SJSA1 (cell line): ENCODE results near the gene RASGRF2. TPM values are rescaled to one million over a fixed set of nuclear protein-coding genes. Genes with fewer than 3 reads are reported as not detected.

Experiments
- DNase-seq, 2 experiments: peaks; one replicate each; pipeline ENCODE4 v3.0.0-alpha.2; 2015 to 2020; ENCODE audit warnings: low spot score in 2 of 2, low read depth in 1 of 2
- H3K27ac ChIP-seq: fragments of 250-450 bp; sonication (Bioruptor Pico); 2 replicates; pipeline ENCODE4 v1.5.1; 2020; ENCODE audit warnings: mild to moderate bottlenecking, moderate library complexity
- H3K27me3 ChIP-seq: fragments of 250-450 bp; sonication (Bioruptor Pico); replicated peaks from 2 replicates; pipeline ENCODE4 v1.5.1; 2020; ENCODE audit warnings: mild to moderate bottlenecking, moderate library complexity
- H3K36me3 ChIP-seq: fragments of 250-450 bp; sonication (Bioruptor Pico); 2 replicates; pipeline ENCODE4 v1.5.1; 2020; ENCODE audit warnings: mild to moderate bottlenecking
- H3K4me1 ChIP-seq: fragments of 250-450 bp; sonication (Bioruptor Pico); replicated peaks from 2 replicates; pipeline ENCODE4 v1.6.1; 2021; ENCODE audit warnings: mild to moderate bottlenecking
- H3K4me3 ChIP-seq: fragments of 250-450 bp; sonication (Bioruptor Pico); 2 replicates; pipeline ENCODE4 v1.5.1; 2020; ENCODE audit warnings: mild to moderate bottlenecking
- H3K9me3 ChIP-seq: fragments of 250-450 bp; sonication (Bioruptor Pico); replicated peaks from 2 replicates; pipeline ENCODE4 v1.5.1; 2020; ENCODE audit warnings: mild to moderate bottlenecking
- total RNA-seq: library from RNA; depleted of rRNA; stranded (reverse); fragments of >200 nt; shearing (Covaris generic); gene quantifications from 2 replicates; pipeline ENCODE4 v1.2.3, GENCODE V29; 2014

Gene RASGRF2
- total RNA-seq, 1 experiment from 2014 or later = 12.5 TPM

DNA sequence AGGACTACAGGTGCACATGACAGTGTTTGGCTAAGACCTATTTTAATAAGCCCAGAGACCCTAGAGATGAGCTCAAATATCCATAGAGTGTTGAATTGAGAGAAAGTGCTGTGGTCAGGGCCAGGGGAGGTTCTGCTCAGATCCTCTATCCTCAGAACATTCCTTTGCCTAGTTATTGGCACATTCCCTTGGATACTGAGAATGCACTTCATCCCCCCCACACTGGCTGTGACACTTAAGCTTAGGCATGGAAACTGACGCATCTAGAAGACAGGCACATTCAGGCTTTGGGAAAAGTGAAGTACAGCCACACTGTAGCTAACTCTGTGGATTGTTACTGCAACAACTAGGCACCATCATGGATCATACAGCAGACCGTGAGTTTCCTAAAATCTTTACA lies 27.1 kb upstream of the RASGRF2 start:
- H3K4me3 ChIP-seq = no peak overlapping the region
- H3K9me3 ChIP-seq = no peaks in the 10 kb centered on the region
- H3K4me1 ChIP-seq = peaks cover 6% of the 10 kb centered on the region
- DNase-seq = no peak
- H3K27ac ChIP-seq = no peak overlapping the region
- no peaks in the 10 kb centered on the region for H3K27me3 ChIP-seq
- H3K36me3 ChIP-seq = no peaks in the 10 kb centered on the region

- no peak overlapping the region for H3K4me3 ChIP-seq
These were observed 25.4 kb upstream of the RASGRF2 start for GRCh38 chr5:80934751-80935150.

GRCh38 chr5:80935811-80936385 lies 24.3 kb upstream of the RASGRF2 start:
- Histone ChIP-seq H3K4me3 (no peak overlapping the region), H3K27ac (no peak overlapping the region), H3K4me1 (peaks cover 6% of the 10 kb centered on the region), H3K27me3 (no peaks in the 10 kb centered on the region), H3K9me3 (no peaks in the 10 kb centered on the region), H3K36me3 (no peaks in the 10 kb centered on the region)
- DNase-seq = no peak

More at GRCh38 chr5:80934751-80935150, 25.4 kb upstream of the RASGRF2 start:
- Histone ChIP-seq H3K4me1 (peaks cover 6% of the 10 kb centered on the region), H3K27ac (no peak overlapping the region), H3K27me3 (no peaks in the 10 kb centered on the region), H3K36me3 (no peaks in the 10 kb centered on the region), H3K9me3 (no peaks in the 10 kb centered on the region)
- no peak for DNase-seq

DNA sequence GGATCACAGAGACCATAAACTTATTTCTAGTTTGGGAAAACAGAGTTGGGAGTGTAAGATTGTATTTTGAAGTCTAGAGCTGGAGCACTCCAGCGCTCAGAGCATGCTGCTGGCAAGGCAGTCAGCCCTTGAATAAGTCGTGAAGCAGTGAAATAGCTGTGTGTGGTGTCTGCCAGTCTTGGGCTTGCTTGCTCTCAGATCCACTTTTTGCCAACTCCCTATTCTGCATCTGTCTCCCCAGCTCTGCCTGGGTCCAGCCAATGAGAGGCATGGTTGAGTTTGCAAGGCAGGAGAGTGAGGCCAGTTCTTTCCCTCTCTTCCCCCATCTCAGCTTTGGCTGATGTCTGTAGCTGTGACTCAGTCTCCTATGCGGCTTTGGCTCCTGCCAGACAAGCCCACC lies 23.3 kb upstream of the RASGRF2 start:
- Histone ChIP-seq H3K27me3 (no peaks in the 10 kb centered on the region), H3K4me1 (peaks cover 6% of the 10 kb centered on the region), H3K4me3 (no peak overlapping the region), H3K36me3 (no peaks in the 10 kb centered on the region), H3K27ac (no peak overlapping the region), H3K9me3 (no peaks in the 10 kb centered on the region)
- DNase-seq = no peak

- no peaks in the 10 kb centered on the region for H3K9me3 ChIP-seq
- no peaks in the 10 kb centered on the region for H3K27me3 ChIP-seq
- H3K27ac ChIP-seq = no peak overlapping the region
- H3K4me3 ChIP-seq = no peak overlapping the region
- DNase-seq = peak in 1 of 2 experiments; percentile 12
- peaks cover 6% of the 10 kb centered on the region for H3K4me1 ChIP-seq
- H3K36me3 ChIP-seq = no peaks in the 10 kb centered on the region
These were observed 22.4 kb upstream of the RASGRF2 start for GRCh38 chr5:80937584-80938356.

GRCh38 chr5:80941496-80941895 lies 18.7 kb upstream of the RASGRF2 start:
- H3K36me3 ChIP-seq = no peaks in the 10 kb centered on the region
- DNase-seq = no peak
- H3K4me1 ChIP-seq = peaks cover 6% of the 10 kb centered on the region
- H3K4me3 ChIP-seq = no peak overlapping the region
- H3K9me3 ChIP-seq = no peaks in the 10 kb centered on the region
- no peak overlapping the region for H3K27ac ChIP-seq
- H3K27me3 ChIP-seq = no peaks in the 10 kb centered on the region

DNA sequence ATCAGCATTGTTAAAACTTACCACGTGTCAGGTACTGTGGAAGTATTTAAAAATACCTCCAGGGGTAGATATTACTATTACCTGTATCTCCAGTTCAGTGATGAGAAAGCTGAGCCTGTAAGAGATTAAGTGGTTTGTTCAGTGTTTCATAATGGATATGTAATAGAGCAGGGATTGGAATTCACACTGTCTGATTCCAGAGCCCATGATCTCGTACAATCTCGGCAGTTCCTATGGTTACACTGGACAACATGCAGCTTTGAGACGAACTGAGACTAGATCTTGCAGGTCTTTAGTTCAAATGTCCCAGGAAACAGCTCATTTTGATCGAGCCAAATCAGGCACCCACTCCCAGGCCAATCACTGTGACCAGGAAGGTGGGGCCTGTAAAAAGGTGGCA lies 8.8 kb upstream of the RASGRF2 start:
- DNase-seq = no peak
- H3K4me3 ChIP-seq = no peak overlapping the region
- peaks cover 13% of the 10 kb centered on the region for H3K4me1 ChIP-seq
- no peaks in the 10 kb centered on the region for H3K27me3 ChIP-seq
- H3K36me3 ChIP-seq = no peaks in the 10 kb centered on the region
- H3K9me3 ChIP-seq = no peaks in the 10 kb centered on the region
- H3K27ac ChIP-seq = no peak overlapping the region

DNA sequence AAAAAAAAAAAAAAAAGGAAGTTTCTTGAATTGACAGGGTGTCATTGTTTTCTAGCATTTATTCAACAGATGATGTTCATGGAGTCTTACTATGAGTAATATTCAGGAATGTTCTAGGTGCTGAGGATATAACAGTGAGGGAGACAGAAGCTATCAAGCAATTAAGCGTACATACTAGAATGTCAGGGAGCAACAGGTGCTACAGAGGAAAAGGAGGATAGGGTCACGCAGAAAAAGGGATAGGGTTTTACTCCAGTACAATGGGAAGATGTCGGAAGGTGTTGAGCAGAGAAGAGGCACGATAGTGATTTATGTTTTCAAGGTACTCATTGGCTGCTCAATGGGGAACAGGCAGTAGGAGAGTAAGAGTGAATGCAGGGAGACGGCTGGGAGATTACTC lies 6.6 kb upstream of the RASGRF2 start:
- DNase-seq = no peak
- Histone ChIP-seq H3K4me3 (no peak overlapping the region), H3K27ac (no peak overlapping the region), H3K27me3 (no peaks in the 10 kb centered on the region), H3K36me3 (no peaks in the 10 kb centered on the region), H3K9me3 (no peaks in the 10 kb centered on the region), H3K4me1 (peaks cover 34% of the 10 kb centered on the region)

- Histone ChIP-seq H3K27me3 (no peaks in the 10 kb centered on the region), H3K27ac (no peak overlapping the region), H3K9me3 (no peaks in the 10 kb centered on the region), H3K4me3 (no peak overlapping the region), H3K4me1 (peaks cover 41% of the 10 kb centered on the region), H3K36me3 (no peaks in the 10 kb centered on the region)
- no peak for DNase-seq
These were observed 5.0 kb upstream of the RASGRF2 start for GRCh38 chr5:80955082-80955590.

DNA sequence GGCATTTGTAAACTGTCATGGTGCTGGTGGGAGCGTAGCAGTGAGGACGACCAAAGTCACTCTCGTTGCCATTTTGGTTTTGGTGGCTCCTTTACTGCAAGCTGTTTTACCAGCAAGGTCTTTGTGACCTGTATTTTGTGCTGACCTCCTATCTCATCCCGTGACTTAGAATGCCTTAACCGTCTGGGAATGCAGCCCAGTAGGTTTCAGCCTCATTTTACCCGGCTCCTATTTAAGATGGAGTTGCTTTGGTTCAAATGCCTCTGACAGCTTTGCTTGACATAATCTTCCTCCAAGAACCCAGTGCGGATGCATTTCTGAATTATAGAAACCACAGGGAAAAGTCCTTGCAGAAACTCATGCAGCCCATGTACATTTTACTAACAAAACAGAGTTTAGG lies 3.9 kb upstream of the RASGRF2 start:
- DNase-seq = no peak
- Histone ChIP-seq H3K4me3 (peak overlapping the region; percentile 17; the same call in 1 of the 2 replicates), H3K36me3 (no peaks in the 10 kb centered on the region), H3K27me3 (no peaks in the 10 kb centered on the region), H3K27ac (no peak overlapping the region), H3K9me3 (no peaks in the 10 kb centered on the region), H3K4me1 (peaks cover 41% of the 10 kb centered on the region)

DNA sequence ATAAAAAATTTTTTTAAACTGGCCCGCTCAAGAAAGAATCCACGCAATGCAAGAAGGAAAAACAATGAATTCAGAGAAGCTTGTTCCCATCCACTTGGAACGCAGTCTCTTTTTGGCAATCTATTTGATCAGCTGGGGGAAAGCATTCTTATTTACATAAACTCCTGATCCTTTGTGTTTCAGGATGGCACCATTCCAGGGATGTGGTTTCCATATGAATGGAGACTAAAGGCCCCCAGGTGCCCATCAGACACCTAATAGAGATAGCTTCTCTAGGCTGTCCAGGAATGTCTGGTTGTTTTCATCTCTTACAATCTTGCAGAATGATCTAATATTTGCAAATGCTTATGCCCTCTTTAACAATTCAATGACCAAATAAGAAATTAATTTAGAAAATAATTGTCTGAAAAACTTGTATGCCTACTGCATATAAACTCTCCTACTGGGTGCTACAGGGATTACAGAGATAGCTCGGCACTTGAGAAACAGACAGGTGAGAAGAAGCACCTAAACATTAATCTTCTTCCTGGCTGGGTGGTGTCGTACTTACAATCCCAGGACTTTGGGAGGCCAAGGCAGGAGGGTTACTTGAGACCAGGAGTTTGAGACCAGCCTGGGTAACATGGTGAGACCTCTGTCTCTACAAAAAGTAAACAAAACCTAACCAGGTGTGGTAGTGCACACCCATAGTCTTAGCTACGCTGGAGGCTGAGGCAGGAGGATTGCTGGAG lies 3.0 kb upstream of the RASGRF2 start:
- peaks cover 41% of the 10 kb centered on the region for H3K4me1 ChIP-seq
- peak; percentile 60 to 64 for DNase-seq
- no peaks in the 10 kb centered on the region for H3K27me3 ChIP-seq

GRCh38 chr5:80958616-80959015 lies 1.5 kb upstream of the RASGRF2 start:
- DNase-seq = no peak

More for the DNA sequence above, 3.0 kb upstream of the RASGRF2 start:
- Histone ChIP-seq H3K36me3 (no peaks in the 10 kb centered on the region), H3K9me3 (no peaks in the 10 kb centered on the region), H3K4me3 (no peak overlapping the region), H3K27ac (no peak overlapping the region)

GRCh38 chr5:80959138-80959537 lies 1.0 kb upstream of the RASGRF2 start:
- H3K4me3 ChIP-seq = no peak overlapping the region
- no peak overlapping the region for H3K27ac ChIP-seq
- no peaks in the 10 kb centered on the region for H3K27me3 ChIP-seq
- no peak for DNase-seq
- peaks cover 58% of the 10 kb centered on the region for H3K4me1 ChIP-seq
- no peaks in the 10 kb centered on the region for H3K36me3 ChIP-seq
- no peaks in the 10 kb centered on the region for H3K9me3 ChIP-seq

More at GRCh38 chr5:80958616-80959015, 1.5 kb upstream of the RASGRF2 start:
- peaks cover 52% of the 10 kb centered on the region for H3K4me1 ChIP-seq
- no peak overlapping the region for H3K27ac ChIP-seq
- no peaks in the 10 kb centered on the region for H3K27me3 ChIP-seq
- H3K4me3 ChIP-seq = no peak overlapping the region
- H3K9me3 ChIP-seq = no peaks in the 10 kb centered on the region
- H3K36me3 ChIP-seq = no peaks in the 10 kb centered on the region
